Measurements from ENCODE around the gene CLEC18C.

- TF ChIP-seq ETV6 (CRISPR knock-in tag; IDR thresholded peaks at IDR 0.05) (no peak), CTCF (IDR thresholded peaks at IDR 0.05) (no peak), TCF7 (CRISPR knock-in tag; IDR thresholded peaks at IDR 0.05; ENCODE audit: low read depth) (no peak), EMX1 (CRISPR knock-in tag; IDR thresholded peaks at IDR 0.05) (no peak), PREB (CRISPR knock-in tag; IDR thresholded peaks at IDR 0.05; ENCODE audit: borderline replicate concordance) (no peak), ZNF512 (CRISPR knock-in tag; IDR thresholded peaks at IDR 0.05; ENCODE audit: borderline replicate concordance) (no peak), FOXJ3 (CRISPR knock-in tag; IDR thresholded peaks at IDR 0.05; ENCODE audit: borderline replicate concordance) (no peak)
Measured at GRCh38 chr16:70158261-70158939, 15.2 kb upstream of the CLEC18C start.
